Thymus (tissue), 14 donors: ENCODE data around the gene FRG2C. TPM values are rescaled to one million over a fixed set of nuclear protein-coding genes. Genes with fewer than 3 reads are reported as not detected.
"Not testable (repeated sequence)": the region's sequence is repeated elsewhere in the genome, so short reads cannot be mapped to it uniquely, and the experiment has no call there.

Source experiments
- DNase-seq, 9 donors: peaks; one replicate each; pipeline ENCODE4 v3.0.0-alpha.2; 2013; ENCODE audit warnings: low spot score in 9 of 9, low read depth in 6 of 9, missing footprints in 1 of 9
- H3K27ac ChIP-seq, 2 donors: one replicate each; pipeline ENCODE4 v1.5.1; 2013; ENCODE audit warnings: control low read depth in 1 of 2, low read depth in 1 of 2, low read length in 1 of 2, mild to moderate bottlenecking in 1 of 2, moderate library complexity in 1 of 2
- H3K27me3 ChIP-seq, 2 donors: one replicate each; pipeline ENCODE4 v1.5.1; 2013; ENCODE audit warnings: low read length in 1 of 2; ENCODE audit not compliant: control insufficient read depth in 2 of 2, insufficient read depth in 1 of 2
- H3K36me3 ChIP-seq, 2 donors: one replicate each; pipeline ENCODE4 v1.5.1; 2013; ENCODE audit warnings: low read length in 1 of 2, mild to moderate bottlenecking in 1 of 2, moderate library complexity in 1 of 2; ENCODE audit not compliant: control insufficient read depth in 2 of 2, insufficient read depth in 2 of 2
- H3K4me1 ChIP-seq, 2 donors: one replicate each; pipeline ENCODE4 v1.5.1; 2013; ENCODE audit warnings: low read length in 2 of 2; ENCODE audit not compliant: control insufficient read depth in 2 of 2, insufficient read depth in 2 of 2
- H3K4me3 ChIP-seq, 2 donors: one replicate each; pipeline ENCODE4 v1.5.1; 2013; ENCODE audit warnings: low read length in 2 of 2, control low read depth in 1 of 2, mild to moderate bottlenecking in 1 of 2
- H3K9me3 ChIP-seq, 2 donors: one replicate each; pipeline ENCODE4 v1.5.1; 2013; ENCODE audit warnings: low read length in 1 of 2, mild to moderate bottlenecking in 1 of 2; ENCODE audit not compliant: control insufficient read depth in 2 of 2, insufficient read depth in 1 of 2
- WGBS: extraction: QIAGEN DNeasy Blood & Tissue Kit; methylation state at CpG from one replicate; pipeline ENCODE4 v1.1.7; 2013; 5-methylcytosine and 5-hydroxymethylcytosine counted together
- long read RNA-seq, 10 donors: transcript quantifications; one replicate each; lab custom pipeline, GENCODE V29; 2026
- polyA plus RNA-seq: library from polyadenylated mRNA; stranded (reverse); fragments of 200-250 nt; gene quantifications from one replicate; pipeline ENCODE4 v1.2.3, GENCODE V29; 2013
- total RNA-seq: library from RNA; stranded (reverse); fragments of 120-200 nt; gene quantifications from one replicate; pipeline ENCODE4 v1.2.4, GENCODE V29; 2013
- donor health status: healthy.

The FRG2C gene
- under 0.01 TPM for total RNA-seq
- 0.14 TPM for polyA plus RNA-seq
- long read RNA-seq, donor 1: 0 reads
- long read RNA-seq, donor 2: 0 reads
- long read RNA-seq, donor 3: 0 reads
- long read RNA-seq, donor 4: 0 reads
- long read RNA-seq, donor 5: 0 reads
- long read RNA-seq, donor 6: 0 reads
- long read RNA-seq, donor 7: 0 reads
- long read RNA-seq, donor 8: 0 reads
- long read RNA-seq, donor 9: 0 reads
- long read RNA-seq, donor 10: 0 reads

DNA sequence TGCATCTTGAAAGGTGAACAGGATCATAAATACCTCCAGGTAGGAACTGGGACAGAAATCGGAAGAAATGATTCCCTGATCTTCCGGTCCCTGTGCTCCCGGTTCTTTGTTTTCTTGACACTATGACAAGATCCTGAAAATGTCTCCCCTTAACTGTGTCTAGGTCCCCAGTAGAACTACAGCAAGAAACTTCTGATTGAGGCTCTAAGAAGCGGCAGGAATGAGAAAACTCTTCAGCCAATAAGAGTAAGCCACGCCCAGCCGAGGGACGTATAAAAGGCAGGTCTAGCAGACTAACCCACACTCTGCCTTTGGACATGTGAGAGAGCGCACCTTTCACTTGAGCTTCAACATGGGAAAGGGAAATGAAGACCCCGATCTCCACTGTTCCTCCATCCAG is at the start of gene FRG2C:
FRG2C (plus strand) TSS at position 301 of the 400 bp plus-strand sequence; CDS start at position 353, 52 bp downstream.
- H3K27ac ChIP-seq, H3K4me3 ChIP-seq, H3K9me3 ChIP-seq, DNase-seq, H3K4me1 ChIP-seq, H3K36me3 ChIP-seq: not testable (repeated sequence)
- peaks cover 3 to 21% of the 10 kb centered on the region in 2 donors for H3K27me3 ChIP-seq
- WGBS: 76% methylated on average over 9 of the region's 9 CpGs

DNA sequence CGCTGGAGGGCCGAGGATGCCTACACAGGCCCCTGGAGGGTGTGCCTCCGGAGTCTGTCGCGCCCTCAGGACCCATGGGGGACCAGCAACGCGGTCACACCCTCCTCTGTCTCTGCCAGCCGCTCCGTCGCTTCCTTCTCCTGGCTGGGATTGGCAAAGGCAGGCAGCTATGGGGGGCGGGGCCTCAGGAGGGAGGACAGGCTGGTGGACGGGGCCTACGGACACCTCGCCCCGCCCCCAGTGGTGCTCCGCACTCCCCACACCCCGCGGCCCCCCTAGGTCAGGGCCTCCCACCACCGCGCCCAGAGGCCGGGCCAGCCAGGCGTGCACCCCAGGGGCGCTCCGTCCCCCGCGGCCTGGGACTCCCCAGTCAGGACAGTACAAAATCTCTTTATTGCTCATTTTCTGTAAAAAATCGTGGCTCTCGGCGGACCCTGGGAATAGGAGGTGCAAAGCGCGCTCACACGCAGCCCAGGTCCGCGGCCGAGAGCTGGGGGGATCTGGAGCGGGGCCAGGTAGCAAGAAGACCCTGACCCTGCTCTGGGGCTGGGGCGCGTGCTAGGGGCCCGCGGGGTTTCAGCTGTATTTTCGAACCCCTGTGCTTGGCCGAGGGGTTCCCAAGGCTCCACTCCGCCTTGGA is 45.3 kb upstream of the FRG2C start:
- not testable (repeated sequence) for H3K36me3 ChIP-seq, H3K9me3 ChIP-seq, DNase-seq, H3K27ac ChIP-seq, H3K4me3 ChIP-seq, H3K4me1 ChIP-seq
- H3K27me3 ChIP-seq: peaks cover 9 to 40% of the 10 kb centered on the region in 2 donors
- 13% methylated on average over 43 of the region's 43 CpGs for WGBS

DNA sequence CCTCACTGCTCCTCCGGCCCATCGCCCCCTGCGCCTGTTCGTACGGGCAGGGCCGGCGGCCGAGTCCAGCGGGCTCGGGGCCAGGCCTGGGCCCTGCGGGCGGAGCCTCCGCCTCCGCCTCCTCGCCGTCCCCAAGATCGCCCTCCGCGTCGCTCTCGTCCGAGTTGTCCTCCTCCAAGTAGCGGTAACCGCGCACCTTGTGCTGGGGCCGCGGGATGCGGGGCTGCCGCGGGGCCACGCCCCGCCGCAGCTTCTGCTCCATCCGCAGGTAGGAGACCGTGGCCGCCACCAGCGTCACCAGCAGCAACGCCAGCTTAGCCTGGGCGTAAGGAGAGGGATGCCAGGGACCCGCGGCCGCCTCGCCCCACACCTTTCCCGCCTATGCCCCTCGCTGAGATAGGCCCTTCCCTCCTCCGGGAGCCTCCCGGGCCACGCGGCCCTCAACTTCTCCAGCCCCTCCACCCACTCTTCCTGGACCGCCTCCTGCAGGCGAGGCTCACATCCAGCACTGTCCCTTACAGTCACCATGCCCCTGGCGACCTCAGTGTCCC is 44.6 kb upstream of the FRG2C start:
- WGBS: 5% methylated on average over 52 of the region's 52 CpGs
- not testable (repeated sequence) for H3K9me3 ChIP-seq, DNase-seq, H3K4me3 ChIP-seq, H3K36me3 ChIP-seq, H3K27ac ChIP-seq, H3K4me1 ChIP-seq
- H3K27me3 ChIP-seq: peaks cover 9 to 40% of the 10 kb centered on the region in 2 donors

DNA sequence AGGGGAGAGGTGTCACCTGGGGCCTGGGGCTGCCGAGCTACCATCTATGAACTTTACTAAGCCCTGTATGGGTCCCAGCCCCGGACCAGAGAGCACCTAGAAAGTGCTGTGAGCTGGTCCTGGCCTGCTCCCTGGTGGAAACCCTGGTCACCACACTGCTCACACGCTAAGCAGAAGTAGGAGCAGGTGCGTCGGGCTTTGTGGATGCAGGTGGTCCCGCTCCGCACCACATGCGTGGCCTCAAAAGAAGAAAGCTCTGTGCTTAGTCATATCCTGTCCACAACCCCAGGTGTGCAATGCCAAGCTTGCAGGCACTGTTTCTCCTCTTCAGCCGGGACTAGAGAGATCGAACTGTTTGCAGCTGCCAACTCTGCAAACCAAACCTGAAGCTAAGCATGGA is 42.4 kb upstream of the FRG2C start:
- H3K27me3 ChIP-seq: peaks cover 9 to 40% of the 10 kb centered on the region in 2 donors
- 15% methylated on average over 10 of the region's 10 CpGs for WGBS
- not testable (repeated sequence) for H3K4me3 ChIP-seq, H3K36me3 ChIP-seq, H3K9me3 ChIP-seq, H3K4me1 ChIP-seq, H3K27ac ChIP-seq
- DNase-seq: peak in 1 of 9 donors; percentile 41

DNA sequence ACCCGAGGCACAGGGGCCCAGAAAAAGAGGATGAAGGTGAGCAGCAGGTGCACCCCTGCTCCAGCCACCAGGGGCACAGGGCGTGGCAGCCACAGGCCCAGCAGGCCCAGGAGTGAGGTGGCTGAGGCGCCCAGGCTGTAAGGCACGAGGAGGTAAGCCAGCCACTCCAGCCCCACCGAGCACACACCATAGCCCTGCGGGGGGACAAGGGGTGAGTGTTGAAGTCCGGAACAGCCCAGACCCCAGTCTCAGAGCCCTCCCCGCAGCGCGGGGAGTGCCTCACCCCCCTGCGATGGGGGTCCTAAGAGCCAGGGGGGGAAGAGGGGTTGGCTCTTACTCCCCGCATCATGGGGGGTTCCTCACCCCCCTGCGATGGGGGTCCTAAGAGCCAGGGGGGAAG is 40.5 kb upstream of the FRG2C start:
- H3K9me3 ChIP-seq, H3K4me3 ChIP-seq, H3K27ac ChIP-seq, H3K4me1 ChIP-seq, DNase-seq, H3K36me3 ChIP-seq: not testable (repeated sequence)
- H3K27me3 ChIP-seq: peaks cover 7 to 23% of the 10 kb centered on the region in 2 donors
- 91% methylated on average over 13 of the region's 13 CpGs for WGBS

DNA sequence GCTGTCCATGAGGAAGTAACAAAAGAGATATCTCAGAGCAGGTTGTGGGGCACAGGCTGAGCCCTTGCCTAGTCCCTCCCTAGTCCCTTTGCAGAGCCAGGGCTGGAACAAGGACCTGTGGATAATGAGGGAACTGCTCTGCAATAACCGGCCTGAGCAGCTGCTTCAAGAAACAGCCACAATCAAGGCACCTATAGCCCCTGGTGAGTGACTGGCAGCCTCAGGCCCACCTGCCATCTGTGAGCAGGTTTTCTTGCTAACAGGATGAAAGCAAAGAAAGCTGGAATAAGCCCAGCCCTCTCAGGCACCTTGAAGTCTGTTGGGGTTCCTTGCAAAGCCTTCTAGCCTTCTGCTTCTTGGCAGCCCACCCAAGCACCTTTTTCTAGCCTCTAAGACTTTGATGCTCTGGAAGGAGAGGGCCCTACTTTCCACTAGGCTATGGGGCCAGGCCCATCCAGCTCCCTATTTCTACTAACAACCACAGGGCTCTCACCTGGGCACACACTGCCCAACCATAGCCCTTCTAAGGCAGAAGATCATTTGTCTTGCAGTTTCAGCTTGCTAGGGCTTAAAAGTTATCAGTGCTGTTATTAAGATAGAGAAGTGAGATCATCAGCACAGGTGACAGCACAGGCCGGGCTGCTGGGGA is 33.1 kb upstream of the FRG2C start:
- WGBS: 95% methylated on average over 2 of the region's 2 CpGs
- not testable (repeated sequence) for H3K36me3 ChIP-seq, H3K4me3 ChIP-seq

DNA sequence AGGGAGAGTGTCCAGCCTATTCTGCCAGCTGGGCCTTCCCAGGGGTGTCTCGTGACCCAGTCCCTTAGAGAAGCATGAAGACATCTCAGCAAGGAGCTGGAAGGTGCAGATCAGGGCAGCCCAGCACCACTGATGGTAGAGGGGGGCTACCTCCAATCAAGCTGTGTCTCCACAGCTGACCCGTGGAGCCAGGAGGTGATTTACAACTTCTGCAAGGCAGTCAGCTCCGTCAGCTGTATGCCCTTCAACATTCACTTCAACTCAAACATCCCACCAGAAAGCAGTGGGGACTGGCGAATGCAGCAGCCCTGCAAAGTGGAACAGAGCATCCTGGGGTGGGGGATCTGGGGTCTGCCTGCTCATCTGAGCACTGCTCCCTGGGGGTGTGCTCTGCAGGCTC is 32.6 kb upstream of the FRG2C start:
- no peak for DNase-seq
- Histone ChIP-seq H3K36me3 (no peaks in the 10 kb centered on the region), H3K27ac (no peak overlapping the region), H3K27me3 (no peaks in the 10 kb centered on the region), H3K9me3 (no peaks in the 10 kb centered on the region), H3K4me1 (no peaks in the 10 kb centered on the region), H3K4me3 (no peak overlapping the region)
- 90% methylated on average over 4 of the region's 4 CpGs for WGBS

More for the DNA sequence above, 33.1 kb upstream of the FRG2C start:
- H3K27ac ChIP-seq, H3K4me1 ChIP-seq, H3K27me3 ChIP-seq, DNase-seq, H3K9me3 ChIP-seq: not testable (repeated sequence)

DNA sequence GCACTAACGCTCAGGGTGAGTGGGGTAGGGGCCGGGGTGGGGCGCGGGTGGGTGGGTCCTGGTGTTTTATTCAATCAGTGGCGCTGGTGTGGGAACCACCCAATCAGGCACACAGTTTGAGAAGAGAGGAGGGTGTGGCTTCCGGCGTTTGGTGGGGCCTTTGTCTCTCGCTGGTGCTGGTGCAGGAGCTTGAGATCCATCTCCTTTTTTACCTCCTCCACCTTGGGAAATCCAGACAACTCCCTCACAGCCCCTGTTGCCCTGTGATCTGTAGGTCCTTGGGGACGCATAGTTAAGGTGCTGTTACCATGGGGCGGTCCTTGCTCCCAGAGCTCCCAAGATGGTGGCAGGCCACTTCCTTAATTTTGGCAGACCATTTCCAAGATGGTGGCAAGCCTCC is 25.2 kb upstream of the FRG2C start:
- not testable (repeated sequence) for H3K9me3 ChIP-seq, DNase-seq, H3K27me3 ChIP-seq, H3K4me3 ChIP-seq, H3K36me3 ChIP-seq, H3K27ac ChIP-seq, H3K4me1 ChIP-seq
- 94% methylated on average over 10 of the region's 10 CpGs for WGBS

DNA sequence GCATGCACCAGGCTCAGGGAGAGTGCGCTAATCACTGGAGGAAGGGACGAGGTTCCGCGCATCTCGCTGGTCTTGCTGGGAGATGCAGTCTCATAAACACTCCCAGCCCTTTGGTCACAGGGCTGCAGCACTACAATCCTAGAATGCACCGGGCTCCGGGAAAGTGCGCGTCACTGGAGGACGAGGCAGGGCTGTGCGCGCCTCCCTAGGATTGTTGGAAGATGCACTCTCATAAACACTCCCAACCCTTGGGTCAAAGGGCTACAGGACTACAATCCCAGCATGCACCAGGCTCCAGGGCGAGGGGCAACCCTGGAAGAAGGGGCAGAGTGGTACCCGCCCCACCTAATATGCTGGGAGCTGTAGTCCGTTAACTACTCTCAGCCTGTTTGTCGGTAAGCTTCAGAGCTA is 23.0 kb upstream of the FRG2C start:
- not testable (repeated sequence) for H3K36me3 ChIP-seq, H3K27ac ChIP-seq, H3K9me3 ChIP-seq, H3K27me3 ChIP-seq, H3K4me1 ChIP-seq
- peak overlapping the region; percentile 41 to 45 for H3K4me3 ChIP-seq
- 3% methylated on average over 16 of the region's 16 CpGs for WGBS
- DNase-seq: peak in 1 of 9 donors; percentile 43
